GM18507 (cell line): ENCODE results near the gene FAM131B.

ENCODE experiments used
- DNase-seq: peaks from one replicate; pipeline ENCODE4 v3.0.0; 2011; ENCODE audit warnings: low read depth; ENCODE audit not compliant: insufficient read length; ENCODE audit errors: extremely low spot score
- FAIRE-seq: peaks from 2 replicates; lab custom pipeline; 2011; peaks lifted over from hg19 to GRCh38; lab: Jason Lieb, UNC

Gene FAM131B

DNA sequence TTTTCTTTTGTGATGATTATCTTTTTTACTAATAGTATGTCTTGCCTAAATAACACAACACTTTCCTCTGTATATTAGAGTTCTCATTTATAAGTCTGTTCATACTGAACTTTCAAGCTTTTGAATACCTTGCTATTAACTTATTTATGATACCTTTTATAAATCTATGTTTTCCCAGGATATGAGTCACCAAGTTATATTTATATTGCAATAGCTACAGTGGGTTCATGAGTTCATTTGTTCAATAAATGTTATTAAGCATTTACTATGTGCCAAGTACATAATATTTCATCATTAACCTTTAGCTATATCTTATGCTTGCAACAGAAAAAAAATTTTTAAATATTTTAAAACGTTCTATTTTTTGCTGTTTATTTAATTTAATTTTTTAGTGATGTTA, 28.3 kb downstream of the FAM131B start:
- FAIRE-seq (no peak), DNase-seq (no peak)

DNA sequence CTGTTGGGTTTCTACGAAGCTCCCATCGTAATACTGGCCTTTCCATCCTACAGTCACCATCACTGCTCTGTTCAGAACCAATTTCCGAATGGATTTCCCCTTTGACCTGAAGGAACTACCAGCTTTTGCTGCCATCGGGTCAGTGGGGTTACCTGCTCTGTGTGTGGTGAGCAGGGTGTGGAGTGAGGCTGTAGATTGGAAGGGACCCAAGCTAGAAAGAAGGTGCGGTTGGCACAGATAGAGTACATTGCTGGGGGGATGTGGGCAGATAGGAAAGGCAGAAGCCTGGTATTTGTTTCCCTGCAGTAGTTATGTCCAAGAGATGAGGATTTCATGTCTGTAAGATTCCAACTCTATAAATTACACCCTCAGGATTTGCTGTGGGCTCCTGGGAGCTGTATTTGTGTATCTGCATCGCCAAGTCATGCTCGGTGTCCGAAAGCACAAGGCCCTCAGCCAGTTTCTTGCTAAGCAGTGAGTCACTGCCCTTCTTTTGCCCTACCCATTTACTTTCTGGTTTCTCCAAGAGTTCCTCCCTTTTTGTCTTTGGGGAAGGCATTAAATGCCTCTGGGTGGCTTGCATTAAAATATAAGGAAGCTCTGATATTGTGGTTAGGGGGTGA, 31.2 kb downstream of the FAM131B start:
- FAIRE-seq (no peak), DNase-seq (no peak)

- DNase-seq: no peak
- no peak for FAIRE-seq
These were observed 32.9 kb downstream of the FAM131B start for GRCh38 chr7:143329471-143330170.

DNA sequence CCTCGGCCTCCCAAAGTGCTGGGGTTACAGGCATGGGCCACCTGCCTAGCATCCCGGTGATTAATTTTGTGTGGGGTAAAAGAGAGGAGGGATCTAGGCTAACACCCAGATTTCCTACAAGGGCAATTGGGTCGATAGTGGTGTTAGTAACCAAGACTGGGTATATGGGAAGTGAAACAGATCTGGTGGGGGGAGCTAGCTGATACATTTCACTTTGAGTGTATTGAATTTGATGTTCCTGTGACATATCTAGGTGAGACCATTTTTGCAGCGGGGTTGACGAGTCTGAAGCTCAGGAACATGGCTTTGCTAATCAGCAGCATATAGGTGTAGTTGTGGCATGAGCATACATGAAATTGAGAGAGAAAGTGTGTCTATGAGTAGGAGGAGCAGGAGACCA, 34.6 kb downstream of the FAM131B start:
- FAIRE-seq: no peak

GRCh38 chr7:143325240-143325639, 37.3 kb downstream of the FAM131B start:
- FAIRE-seq (no peak), DNase-seq (no peak)

More for the DNA sequence above, 34.6 kb downstream of the FAM131B start:
- no peak for DNase-seq

DNA sequence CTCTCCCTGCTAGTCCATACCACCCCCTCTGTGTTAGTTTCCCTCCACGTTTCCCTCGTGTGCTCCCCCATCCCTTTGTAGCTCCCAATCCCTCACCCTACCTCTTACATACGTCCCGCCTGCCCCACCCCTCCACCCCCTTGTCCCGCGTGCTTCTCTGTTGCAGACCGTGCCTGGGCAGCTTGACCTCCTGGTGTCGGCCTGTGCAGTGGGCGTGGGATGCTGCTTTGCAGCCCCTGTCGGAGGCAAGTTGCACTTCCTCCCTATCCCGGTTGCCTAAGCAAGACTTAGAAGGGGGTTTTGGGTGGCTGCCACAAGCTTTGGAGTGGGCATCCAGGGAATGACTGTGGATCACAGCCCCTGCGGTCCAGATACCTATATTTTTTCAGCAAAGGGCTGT, 38.9 kb downstream of the FAM131B start:
- DNase-seq: no peak
- FAIRE-seq: no peak

- FAIRE-seq (no peak), DNase-seq (no peak)
These were observed 39.5 kb downstream of the FAM131B start for GRCh38 chr7:143322760-143323633.

- DNase-seq: no peak
- no peak for FAIRE-seq
These were observed 40.8 kb downstream of the FAM131B start for GRCh38 chr7:143321734-143322133.

DNA sequence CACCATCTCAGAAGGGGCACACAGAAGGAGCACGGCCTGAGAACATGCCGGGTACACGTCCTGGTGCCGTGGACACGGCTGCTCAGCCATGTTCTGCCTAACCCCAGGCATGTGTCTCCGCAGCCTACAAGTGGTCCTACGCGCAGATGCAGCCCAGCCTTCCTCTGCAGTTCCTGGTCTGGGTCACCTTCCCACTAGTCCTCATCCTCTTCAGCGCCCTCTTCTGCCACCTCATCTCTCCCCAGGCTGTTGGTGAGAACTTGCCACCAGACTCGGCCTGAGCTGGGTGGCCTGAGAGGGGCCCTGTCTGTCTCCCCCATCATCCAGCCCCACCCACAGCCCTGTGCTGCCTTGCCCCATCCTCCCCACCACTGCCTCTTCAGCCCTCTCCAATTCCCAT, 41.3 kb downstream of the FAM131B start:
- DNase-seq (no peak), FAIRE-seq (no peak)

- FAIRE-seq: no peak
These were observed 41.9 kb downstream of the FAM131B start for GRCh38 chr7:143320620-143321019.

DNA sequence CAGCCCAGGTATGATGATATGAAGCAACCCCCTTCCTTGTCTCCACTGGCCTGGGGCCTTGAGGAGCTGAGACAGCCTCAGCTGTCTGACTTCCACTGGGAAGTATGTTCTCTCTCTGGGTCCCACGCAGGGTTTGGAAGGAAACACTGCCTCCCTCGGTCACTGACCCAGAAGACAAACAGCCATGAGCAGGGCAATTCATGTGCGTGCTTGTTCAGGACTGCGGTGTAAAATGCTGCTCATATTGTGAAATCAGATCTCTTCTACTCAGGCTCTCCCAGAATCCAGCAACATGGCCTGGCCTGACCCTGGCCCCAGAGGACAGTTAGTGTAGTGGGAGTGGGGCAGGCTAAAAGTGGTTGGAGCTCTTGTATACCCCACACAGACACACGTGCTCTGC, 43.9 kb downstream of the FAM131B start:
- DNase-seq: no peak
- no peak for FAIRE-seq

More at GRCh38 chr7:143320620-143321019, 41.9 kb downstream of the FAM131B start:
- no peak for DNase-seq

DNA sequence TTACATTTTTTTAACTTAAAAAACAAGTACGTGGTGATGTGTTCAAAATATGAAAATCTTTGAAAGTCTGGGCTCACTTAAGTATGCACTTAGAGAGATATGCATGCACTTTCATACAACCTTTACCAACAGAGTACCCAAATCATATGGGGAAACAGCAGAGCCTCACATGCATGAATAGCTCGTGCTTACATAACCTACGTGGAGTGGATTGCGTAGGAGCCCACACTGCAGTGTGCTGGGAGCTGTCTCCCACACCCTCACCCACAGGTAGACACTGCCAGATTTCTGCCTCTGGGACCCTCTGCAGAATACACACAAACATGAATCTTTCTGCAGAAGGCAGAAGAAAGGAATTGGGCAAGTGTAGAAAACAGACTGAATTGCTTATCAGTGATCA, 46.0 kb downstream of the FAM131B start:
- FAIRE-seq (no peak), DNase-seq (no peak)

DNA sequence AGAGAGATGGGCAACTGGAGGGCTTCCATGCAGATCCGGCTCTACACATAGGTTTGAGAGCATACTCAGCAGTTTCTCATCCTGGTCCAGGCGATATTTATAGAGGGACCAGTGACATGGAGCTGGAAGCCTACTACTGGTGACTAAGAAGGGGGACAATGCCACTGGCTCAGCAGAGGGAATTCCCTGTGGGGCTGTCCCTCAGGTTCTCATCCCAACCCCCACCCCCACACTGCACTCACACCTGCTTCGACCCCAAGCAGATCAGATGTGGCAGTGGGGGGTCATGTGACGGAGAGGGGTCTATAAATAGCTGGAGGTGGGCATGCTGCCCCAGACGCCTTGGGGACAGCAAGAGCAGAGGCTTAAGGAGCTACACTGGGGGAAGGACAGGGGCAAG, 46.7 kb downstream of the FAM131B start, which contains the start of gene CLCN1:
Gene CLCN1 (plus strand): TSS at position 336 of the 400 bp plus-strand sequence. CDS start 102 bp downstream, outside the sequence.
- FAIRE-seq: no peak
- DNase-seq: no peak

GRCh38 chr7:143314127-143314526, 48.4 kb downstream of the FAM131B start:
- FAIRE-seq: no peak
- no peak for DNase-seq

DNA sequence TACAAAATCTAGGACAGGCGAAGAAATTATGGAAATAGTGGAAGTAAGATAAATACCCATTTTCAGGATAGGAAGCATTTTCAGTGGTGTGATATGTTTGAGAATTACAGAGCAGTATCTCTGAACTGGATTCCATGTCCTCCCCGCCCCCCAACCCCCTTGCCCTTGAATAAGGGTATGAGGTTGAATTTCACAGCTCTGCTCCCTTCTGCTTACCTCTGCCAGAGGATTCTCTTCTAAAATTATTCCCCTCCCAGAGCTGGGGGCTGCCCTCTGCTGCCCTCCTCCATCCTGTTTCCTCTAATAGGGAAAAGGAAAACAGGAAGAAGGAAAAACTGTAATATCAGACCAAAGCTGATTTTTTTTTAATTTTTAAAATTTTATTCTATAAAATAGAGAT, 53.9 kb downstream of the FAM131B start:
- no peak for DNase-seq
- FAIRE-seq: no peak

DNA sequence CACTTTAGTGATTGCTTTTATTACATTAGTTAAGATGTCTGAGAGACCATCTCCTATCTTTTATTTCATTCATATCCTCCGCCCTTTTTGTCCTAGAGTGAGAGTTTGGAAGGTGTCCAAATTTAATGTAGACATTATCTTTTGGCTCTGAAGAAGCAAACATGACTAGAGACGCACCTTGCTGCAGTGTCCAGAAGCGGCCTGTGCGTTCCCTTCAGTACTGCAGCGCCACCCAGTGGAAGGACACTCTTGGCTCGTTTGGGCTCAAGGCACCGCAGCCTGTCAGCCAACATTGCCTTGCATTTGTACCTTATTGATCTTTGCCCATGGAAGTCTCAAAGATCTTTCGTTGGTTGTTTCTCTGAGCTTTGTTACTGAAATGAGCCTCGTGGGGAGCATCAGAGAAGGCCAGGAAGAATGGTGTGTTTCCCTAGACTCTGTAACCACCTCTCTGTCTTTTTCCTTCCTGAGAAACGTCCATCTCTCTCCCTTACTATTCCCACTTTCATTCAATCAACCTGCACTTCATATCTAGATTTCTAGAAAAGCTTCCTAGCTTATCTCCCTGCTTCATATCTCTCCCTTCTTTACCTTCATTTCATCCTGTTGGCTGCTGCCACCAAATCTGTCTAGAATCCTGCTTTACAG, 57.0 kb downstream of the FAM131B start:
- FAIRE-seq: no peak
- no peak for DNase-seq

- no peak for FAIRE-seq
- DNase-seq: no peak
These were observed 57.6 kb downstream of the FAM131B start for GRCh38 chr7:143304938-143305337.

- FAIRE-seq (no peak), DNase-seq (no peak)
These were observed 58.8 kb downstream of the FAM131B start for GRCh38 chr7:143303733-143304132.
